T-helper 1 cell treated with Interleukin-12 subunit alpha and Interleukin-12 subunit beta and Interleukin-4 antibody, amounts not matched to agents 30 ng/mL and 1 ng/mL, for 36 hours (primary cell): ENCODE results near the gene FYN. TPM values are rescaled to one million over a fixed set of nuclear protein-coding genes. Genes with fewer than 3 reads are reported as not detected.
"Not testable (repeated sequence)": the region's sequence is repeated elsewhere in the genome, so short reads cannot be mapped to it uniquely, and the experiment has no call there.

Source experiments
- intact Hi-C: fragments of 100-400 bp; cut with micrococcal nuclease; formaldehyde crosslinking; loops from one replicate; pipeline ENCODE4 v1.15.1; 2024
- total RNA-seq: library from RNA; stranded (reverse); gene quantifications from 2 replicates; pipeline ENCODE4 v1.2.3, GENCODE V29; 2022

FYN gene
- total RNA-seq: 156 and 157 TPM in 2 replicates

DNA sequence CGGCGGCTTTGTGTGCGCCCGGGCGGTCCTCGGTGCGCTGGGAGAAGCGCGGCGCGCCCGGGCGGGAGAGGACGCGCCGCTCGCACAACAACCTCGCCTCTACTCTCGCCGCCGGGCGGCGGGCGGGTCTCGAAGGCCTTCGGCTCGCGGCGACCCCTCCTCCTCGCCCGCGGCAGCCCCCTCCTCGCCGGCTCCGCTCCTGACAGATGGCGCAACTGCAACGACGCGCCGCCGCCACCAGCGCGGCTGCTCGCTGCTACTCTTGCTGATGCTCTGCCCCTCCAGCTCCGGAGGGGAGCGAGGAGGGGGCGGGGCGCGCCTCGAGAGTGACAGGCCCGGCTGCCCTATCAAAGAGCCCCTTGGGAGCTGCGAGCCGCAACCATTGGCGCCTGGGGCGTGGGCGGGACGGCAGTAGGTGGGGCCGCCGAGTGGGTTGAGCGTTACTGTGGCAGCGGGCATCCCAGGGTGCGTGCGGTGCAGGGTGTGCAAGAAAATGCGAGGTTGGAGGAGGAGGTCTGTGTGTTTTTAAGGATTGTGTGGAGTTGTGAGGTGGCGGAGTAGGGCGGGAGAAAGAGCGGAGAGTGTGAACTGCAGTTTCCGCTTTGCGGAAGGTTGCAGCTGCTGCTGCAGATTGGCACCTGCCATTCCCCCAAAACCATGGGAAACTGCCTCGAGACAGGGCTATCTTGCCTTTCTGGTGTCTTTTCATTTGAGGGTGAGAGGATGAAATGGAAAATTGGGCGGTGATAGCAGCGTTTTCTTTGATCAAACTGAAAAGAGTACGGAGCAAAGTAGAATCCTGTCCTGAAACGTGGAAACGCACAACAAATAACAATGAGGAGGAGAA lies at the start of gene FYN:
Gene FYN, minus strand, starts transcription at position 275 of the 847 bp plus-strand sequence. CDS start 153,401 bp downstream, outside the sequence.
- intact Hi-C loops: loop anchor here (1.0 to 10.0 kb wide), 13 partner anchors 63 to 999 kb away; partner anchors contain the start of genes AMD1, FAM229B, REV3L and RPF2

DNA sequence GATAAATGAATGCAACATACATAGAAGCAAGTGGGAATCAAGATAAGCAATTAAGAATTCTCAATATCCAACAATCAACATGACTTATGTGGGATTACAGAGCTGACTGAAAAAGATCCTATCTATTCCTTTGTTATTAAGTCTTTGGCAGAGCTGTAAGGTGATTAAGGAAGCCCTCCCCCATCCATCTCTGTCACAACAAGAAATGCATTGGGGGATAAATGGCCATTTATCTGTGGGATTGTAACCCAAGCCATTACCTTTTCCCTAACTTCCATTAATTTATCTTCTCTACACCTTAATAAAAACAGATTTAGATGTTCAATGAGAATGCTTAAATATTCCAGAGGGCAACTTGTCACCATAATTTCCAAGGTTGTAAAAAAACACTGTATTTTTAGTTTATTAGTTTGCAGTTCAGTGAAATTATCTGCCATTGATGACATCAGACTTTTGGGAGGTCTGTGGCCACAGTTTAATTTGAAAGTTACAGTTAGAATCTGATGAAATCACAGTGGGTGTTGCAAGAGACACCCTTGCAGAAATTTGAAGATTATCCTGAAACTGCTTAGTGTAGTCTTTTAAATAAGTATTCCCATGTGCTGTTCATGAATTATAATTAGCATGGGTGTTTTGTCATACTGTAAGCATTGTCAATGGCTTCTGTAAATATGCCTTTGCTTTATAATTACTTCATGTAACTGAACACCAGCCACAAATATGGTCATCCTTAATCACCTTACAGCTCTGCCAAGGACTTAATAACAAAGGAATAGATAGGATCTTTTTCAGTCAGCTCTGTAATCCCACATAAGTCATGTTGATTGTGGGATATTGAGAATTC lies 49.4 kb upstream of the FYN start:
- intact Hi-C loops: no loop called here

GRCh38 chr6:111921103-111921502 lies 47.9 kb upstream of the FYN start:
- intact Hi-C loops: no loop called here

GRCh38 chr6:111920578-111920977 lies 47.3 kb upstream of the FYN start:
- intact Hi-C loops: no loop called here

DNA sequence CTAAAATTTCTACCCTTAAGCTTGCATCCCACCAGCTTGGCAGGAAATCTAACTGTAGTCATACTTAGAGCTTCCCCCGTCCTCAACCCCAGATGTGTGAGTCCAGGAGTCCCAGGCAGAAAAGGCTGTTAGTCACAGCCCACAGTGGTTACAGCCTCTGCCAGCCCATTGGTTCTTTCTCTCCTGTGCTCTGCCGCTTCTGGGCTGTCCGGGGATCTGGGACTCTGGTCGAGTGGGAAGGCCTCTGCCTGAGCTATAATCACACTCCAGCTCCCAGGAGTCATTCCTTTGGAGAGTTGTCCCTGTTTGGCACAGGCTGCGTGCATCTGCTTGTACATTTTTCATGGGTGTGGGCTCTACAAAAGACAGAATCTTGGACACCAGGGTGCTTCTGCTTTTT lies 45.6 kb upstream of the FYN start:
- intact Hi-C loops: no loop called here

- intact Hi-C loops: no loop called here
These were observed 43.5 kb upstream of the FYN start for GRCh38 chr6:111916747-111917146.

- intact Hi-C loops: no loop called here
These were observed 41.4 kb upstream of the FYN start for GRCh38 chr6:111914617-111915016.

- intact Hi-C loops: no loop called here
These were observed 39.7 kb upstream of the FYN start for GRCh38 chr6:111912904-111913303.

DNA sequence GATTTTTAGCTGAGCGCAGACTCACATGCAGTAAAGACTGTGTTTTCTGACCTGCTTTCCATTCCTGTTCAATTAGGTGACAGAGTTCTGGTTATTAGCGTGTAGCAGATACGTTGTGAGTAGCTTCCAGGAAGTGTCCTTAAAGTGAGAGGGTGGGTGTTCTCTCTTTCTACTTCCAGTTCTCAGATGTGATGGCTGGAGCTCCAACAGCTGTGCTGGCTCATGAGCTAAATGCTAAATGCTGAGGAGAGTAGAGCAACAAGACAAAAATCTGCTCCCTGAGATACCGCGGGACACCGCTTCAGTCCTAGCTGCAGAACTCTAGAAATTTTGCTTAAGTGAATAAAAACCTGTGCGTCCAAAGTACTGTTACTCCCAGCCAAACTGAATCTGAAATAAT lies 38.2 kb upstream of the FYN start:
- intact Hi-C loops: no loop called here

- intact Hi-C loops: no loop called here
These were observed 36.0 kb upstream of the FYN start for GRCh38 chr6:111909238-111909637.

DNA sequence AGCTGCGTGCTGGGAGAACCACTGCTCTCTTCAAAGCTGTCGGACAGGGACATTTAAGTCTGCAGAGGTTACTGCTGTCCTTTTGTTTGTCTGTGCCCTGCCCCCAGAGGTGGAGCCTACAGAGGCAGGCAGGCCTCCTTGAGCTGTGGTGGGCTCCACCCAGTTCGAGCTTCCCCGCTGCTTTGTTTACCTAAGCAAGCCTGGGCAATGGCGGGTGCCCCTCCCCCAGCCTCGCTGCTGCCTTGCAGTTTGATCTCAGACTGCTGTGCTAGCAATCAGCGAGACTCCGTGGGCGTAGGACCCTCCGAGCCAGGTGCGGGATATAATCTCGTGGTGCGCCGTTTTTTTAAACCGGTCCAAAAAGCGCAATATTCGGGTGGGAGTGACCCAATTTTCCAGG lies 35.1 kb upstream of the FYN start:
- intact Hi-C loops: not testable (repeated sequence)

- intact Hi-C loops: no loop called here
These were observed 27.5 kb upstream of the FYN start for GRCh38 chr6:111900735-111901134.

- intact Hi-C loops: no loop called here
These were observed 26.3 kb upstream of the FYN start for GRCh38 chr6:111899531-111899930.

- intact Hi-C loops: no loop called here
These were observed 25.2 kb upstream of the FYN start for GRCh38 chr6:111898452-111898851.

- intact Hi-C loops: no loop called here
These were observed 21.7 kb upstream of the FYN start for GRCh38 chr6:111894951-111895350.

GRCh38 chr6:111894272-111894671 lies 21.0 kb upstream of the FYN start:
- intact Hi-C loops: no loop called here

GRCh38 chr6:111892431-111892830 lies 19.2 kb upstream of the FYN start:
- intact Hi-C loops: no loop called here

DNA sequence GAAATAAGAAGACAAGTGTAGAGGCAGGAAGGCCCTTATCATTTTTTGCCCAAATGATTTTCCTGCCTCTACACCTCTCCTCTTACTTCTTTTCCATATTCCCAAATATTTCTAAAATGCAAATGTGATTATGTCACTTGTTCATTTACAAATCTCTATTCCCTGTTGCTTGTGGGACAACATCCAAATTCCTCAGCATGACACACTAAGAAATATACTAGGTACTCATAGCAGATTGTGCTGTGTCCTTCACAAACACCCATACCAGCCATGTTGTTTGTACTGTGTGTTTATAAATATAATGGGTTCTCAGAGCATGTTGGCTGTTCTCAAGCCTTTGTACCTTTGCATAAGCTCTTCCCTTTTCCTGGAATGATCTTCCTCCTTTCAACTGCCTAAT lies 17.7 kb upstream of the FYN start:
- intact Hi-C loops: no loop called here

GRCh38 chr6:111888928-111889695 lies 15.9 kb upstream of the FYN start:
- intact Hi-C loops: no loop called here

DNA sequence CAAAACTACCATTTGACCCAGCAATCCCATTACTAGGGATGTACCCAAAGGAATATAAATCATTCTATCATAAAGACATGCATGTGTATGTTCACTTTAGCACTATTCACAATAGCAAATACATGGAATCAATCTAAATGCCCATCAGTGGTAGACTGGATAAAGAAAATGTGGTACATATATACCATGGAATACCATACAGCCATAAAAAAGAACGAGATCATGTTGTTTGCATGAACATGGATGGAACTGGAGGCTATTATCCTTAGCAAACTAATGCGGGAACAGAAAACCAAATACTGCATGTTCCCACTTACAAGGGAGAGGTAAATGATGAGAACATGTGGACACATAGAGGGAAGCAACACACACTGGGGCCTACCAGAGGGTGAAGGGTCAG lies 13.5 kb upstream of the FYN start:
- intact Hi-C loops: not testable (repeated sequence)

DNA sequence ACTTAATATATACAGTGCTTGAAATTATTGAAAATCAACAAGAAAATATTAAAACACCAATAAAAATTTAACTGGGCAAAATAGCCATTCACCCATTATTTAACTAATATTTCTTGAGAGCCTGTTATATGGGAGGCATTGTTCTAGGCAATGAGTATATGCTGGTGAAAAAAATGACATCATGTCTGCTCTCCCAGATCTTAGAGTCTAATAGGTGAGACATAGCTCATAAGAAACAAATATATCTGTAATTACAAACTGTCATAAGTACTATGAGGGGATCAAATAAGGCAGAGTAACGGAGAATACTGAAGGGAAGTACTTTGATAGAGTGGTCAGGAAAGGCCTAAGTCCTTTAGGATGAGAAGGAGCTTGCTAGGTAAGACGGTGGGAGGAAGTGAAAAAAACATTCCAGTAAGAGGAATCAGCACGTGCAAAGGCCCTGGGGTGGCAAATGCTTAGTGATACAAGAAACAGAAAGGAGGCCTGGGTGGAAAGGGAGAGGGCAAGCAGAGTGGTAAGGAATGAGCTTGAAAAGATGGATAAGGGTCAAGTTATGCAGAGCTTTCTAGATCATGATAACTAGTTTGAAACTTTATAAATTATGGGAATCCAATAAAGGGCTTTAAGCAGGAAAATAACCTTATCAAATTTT lies 12.2 kb upstream of the FYN start:
- intact Hi-C loops: no loop called here
